ENCODE results near the gene OSBPL8. TPM values are rescaled to one million over a fixed set of nuclear protein-coding genes. Genes with fewer than 3 reads are reported as not detected.
"Not testable (repeated sequence)": the region's sequence is repeated elsewhere in the genome, so short reads cannot be mapped to it uniquely, and the experiment has no call there.

Gene OSBPL8
- total and polyA plus RNA-seq, 10 of the 15 experiments (the other 5 are each of a cell fraction or from before 2014, with no cell fraction given) = 10.4 to 58.0 (median 32.0) TPM

GRCh38 chr12:76478045-76478444 is 81.5 kb downstream of the OSBPL8 start:
- H3K4me2 ChIP-seq (ENCODE audit: control insufficient read depth, insufficient read depth) = no peak overlapping the region
- ChIA-PET POLR2A (no interaction called here), RAD21 (ENCODE audit: unreplicated experiment) (no interaction called here), CTCF (interaction anchor here (0.7 kb wide), 1 partner anchor 15 kb away, joined by 3 read pairs; no protein-coding TSS in a partner anchor), SMC1A (ENCODE audit: uncharacterized antibody, unreplicated experiment) (interaction anchor here (0.6 kb wide), 1 partner anchor 13 kb away, joined by 4 read pairs; no protein-coding TSS in a partner anchor)
- FAIRE-seq (no peak), ATAC-seq (no peak), DNase-seq (ENCODE audit: low read depth, low spot score) (no peak)
- H3K79me2 ChIP-seq (ENCODE audit: control insufficient read depth, insufficient read depth, low read length) = no peaks in the 10 kb centered on the region
- intact Hi-C loops (cut with micrococcal nuclease; ENCODE audit: unreplicated experiment) = no loop called here
- H2AFZ ChIP-seq (ENCODE audit: control insufficient read depth, low read depth, low read length) = no peak overlapping the region
- H4K20me1 ChIP-seq (ENCODE audit: control insufficient read depth, insufficient read depth) = no peaks in the 10 kb centered on the region
- H3K27me3 ChIP-seq (replicated peaks in 1 of 2; ENCODE audit: control insufficient read depth in 2 of 2, insufficient read depth in 2 of 2, low read length in 1 of 2) = no peaks in the 10 kb centered on the region
- in situ Hi-C loops (cut with MboI) = no loop called here
- H3K36me3 ChIP-seq (ENCODE audit: control insufficient read depth in 2 of 2, insufficient read depth in 2 of 2, low read length in 1 of 2) = no peaks in the 10 kb centered on the region; a peak in 1 of 4 replicates
- 78% methylated on average over 5 of the region's 5 CpGs for WGBS (ENCODE audit: insufficient coverage, insufficient replicate concordance, low lambda C conversion rate, missing lambda C conversion rate)
- no peak for TF ChIP-seq POU2F2 (IDR thresholded peaks at IDR 0.05; ENCODE audit: borderline replicate concordance, low read depth, low read length)
- BruUV-seq (replicated peaks) = no TSS peak
- no peaks in the 10 kb centered on the region for H3K4me1 ChIP-seq (ENCODE audit: control insufficient read depth, insufficient read depth, low read length)
- H3K27ac ChIP-seq (ENCODE audit: control insufficient read depth, insufficient read depth) = no peak overlapping the region
- H3K9ac ChIP-seq (ENCODE audit: control insufficient read depth, insufficient read depth, low read length) = no peak overlapping the region
- no peak overlapping the region for H3K4me3 ChIP-seq
- H3K9me3 ChIP-seq (replicated peaks; ENCODE audit: control insufficient read depth, insufficient read depth, low read length) = no peaks in the 10 kb centered on the region

GRCh38 chr12:76472862-76473261 is 86.7 kb downstream of the OSBPL8 start:
- intact Hi-C loops (cut with micrococcal nuclease; ENCODE audit: unreplicated experiment) = loop anchor here (5.0 kb wide), 1 partner anchor 84 kb away; the partner anchor contains the start of gene OSBPL8
- CTCF ChIA-PET = interaction anchor here (0.6 to 6.3 kb wide), 3 partner anchors 17 to 1835 kb away, joined by 3 to 50 read pairs (median 4); partner anchors contain the start of gene BBS10

More at GRCh38 chr12:76472862-76473261, 86.7 kb downstream of the OSBPL8 start:
- ATAC-seq; H2AFZ ChIP-seq (ENCODE audit: control insufficient read depth, low read depth, low read length); DNase-seq (ENCODE audit: low read depth, low spot score); H3K27me3 ChIP-seq (replicated peaks in 1 of 2; ENCODE audit: control insufficient read depth in 2 of 2, insufficient read depth in 2 of 2, low read length in 1 of 2); H3K4me3 ChIP-seq; H3K27ac ChIP-seq (ENCODE audit: control insufficient read depth, insufficient read depth); BruUV-seq (replicated peaks); H3K79me2 ChIP-seq (ENCODE audit: control insufficient read depth, insufficient read depth, low read length); H4K20me1 ChIP-seq (ENCODE audit: control insufficient read depth, insufficient read depth); FAIRE-seq; H3K9me3 ChIP-seq (replicated peaks; ENCODE audit: control insufficient read depth, insufficient read depth, low read length); in situ Hi-C loops (cut with MboI); H3K4me2 ChIP-seq (ENCODE audit: control insufficient read depth, insufficient read depth); H3K36me3 ChIP-seq (ENCODE audit: control insufficient read depth in 2 of 2, insufficient read depth in 2 of 2, low read length in 1 of 2); POLR2A ChIA-PET; H3K9ac ChIP-seq (ENCODE audit: control insufficient read depth, insufficient read depth, low read length): not testable (repeated sequence)
- H3K4me1 ChIP-seq (ENCODE audit: control insufficient read depth, insufficient read depth, low read length) = peaks cover 13% of the 10 kb centered on the region
- TF ChIP-seq ZBTB33 (IDR thresholded peaks at IDR 0.05) = 0 out of 2 replicates have a peak, but pooled peaks have one; percentile 42
- WGBS (ENCODE audit: insufficient coverage, insufficient replicate concordance, low lambda C conversion rate, missing lambda C conversion rate) = 76% methylated on average over 6 of the region's 8 CpGs
- SMC1A ChIA-PET (ENCODE audit: uncharacterized antibody, unreplicated experiment) = interaction anchor here (1.0 kb wide), 1 partner anchor 115 kb away, joined by 3 read pairs; no protein-coding TSS in a partner anchor
- RAD21 ChIA-PET (ENCODE audit: unreplicated experiment) = interaction anchor here (1.5 kb wide), 1 partner anchor 86 kb away, joined by 3 read pairs; the partner anchor contains the start of gene OSBPL8

All from GM12878 (cell line).